WTC11 (cell line): ENCODE data around the gene ACOT2. TPM values are rescaled to one million over a fixed set of nuclear protein-coding genes. Genes with fewer than 3 reads are reported as not detected.

ENCODE experiments used
- ATAC-seq: fragments of 200-7000 bp; cut with Tn5 transposase; 2 replicates; pipeline ENCODE4 v1.10.0; 2021; ENCODE audit warnings: mild to moderate bottlenecking, moderate library complexity
- CTCF ChIA-PET: fragments of 300-600 bp; sonication (Branson Sonifier 250); formaldehyde crosslinking; loops from one replicate; lab custom pipeline; 2021; ENCODE audit warnings: antibody characterized with exemption; lab: Charles Lee
- POLR2A ChIA-PET: fragments of 350-600 bp; sonication (Branson Sonifier 250); formaldehyde crosslinking; loops from one replicate; lab custom pipeline; 2021; ENCODE audit warnings: antibody characterized with exemption; lab: Charles Lee
- DNase-seq: peaks from one replicate; pipeline ENCODE4 v3.0.0; 2021; ENCODE audit warnings: low spot score
- H3K27ac Mint-ChIP-seq: 2 replicates; pipeline ENCODE4 v1.8.0; 2021; ENCODE audit warnings: mixed read lengths
- H3K27me3 Mint-ChIP-seq: 2 replicates; pipeline ENCODE4 v1.8.0; 2021; ENCODE audit warnings: low read depth, mild to moderate bottlenecking, moderate library complexity, mixed read lengths
- H3K36me3 Mint-ChIP-seq: 2 replicates; pipeline ENCODE4 v1.8.0; 2021; ENCODE audit warnings: mixed read lengths
- H3K4me1 Mint-ChIP-seq: 2 replicates; pipeline ENCODE4 v1.8.0; 2022; ENCODE audit warnings: mixed read lengths
- H3K4me3 Mint-ChIP-seq: 2 replicates; pipeline ENCODE4 v1.8.0; 2021; ENCODE audit warnings: mild to moderate bottlenecking, moderate library complexity, mixed read lengths
- H3K9me3 Mint-ChIP-seq: 2 replicates; pipeline ENCODE4 v1.8.0; 2021; ENCODE audit warnings: mixed read lengths
- AFF4 ChIP-seq: sonication (generic); formaldehyde crosslinking; IDR thresholded peaks from 2 replicates; pipeline ENCODE4 v1.8.1; 2023; ENCODE audit warnings: mild to moderate bottlenecking, missing genetic modification reagents, borderline replicate concordance
- E2F4 ChIP-seq: sonication (generic); formaldehyde crosslinking; IDR thresholded peaks from 2 replicates; pipeline ENCODE4 v1.8.1; 2022; ENCODE audit warnings: low read depth, mild to moderate bottlenecking, moderate library complexity, missing genetic modification reagents, borderline replicate concordance
- EMX1 ChIP-seq: fragments of 250-450 bp; sonication (Bioruptor Pico); IDR thresholded peaks from 2 replicates; pipeline ENCODE4 v1.8.0; 2021; ENCODE audit warnings: mild to moderate bottlenecking
- FOXK1 ChIP-seq: sonication (generic); formaldehyde crosslinking; IDR thresholded peaks from 2 replicates; pipeline ENCODE4 v1.8.0; 2022; ENCODE audit warnings: mild to moderate bottlenecking, moderate library complexity, missing genetic modification reagents
- FOXP1 ChIP-seq: sonication (generic); formaldehyde crosslinking; IDR thresholded peaks from 2 replicates; pipeline ENCODE4 v1.8.0; 2022; ENCODE audit warnings: missing genetic modification reagents, mild to moderate bottlenecking, moderate library complexity, borderline replicate concordance
- HMGA2 ChIP-seq: fragments of 250-450 bp; sonication (Bioruptor Pico); IDR thresholded peaks from 2 replicates; pipeline ENCODE4 v1.4.0; 2021; ENCODE audit warnings: mild to moderate bottlenecking, moderate library complexity
- MLX ChIP-seq: sonication (generic); formaldehyde crosslinking; IDR thresholded peaks from 2 replicates; pipeline ENCODE4 v1.8.1; 2023; ENCODE audit warnings: mild to moderate bottlenecking, missing genetic modification reagents, moderate library complexity
- MYBL2 ChIP-seq: sonication (generic); formaldehyde crosslinking; IDR thresholded peaks from 2 replicates; pipeline ENCODE4 v1.8.1; 2023; ENCODE audit warnings: mild to moderate bottlenecking, moderate library complexity, missing genetic modification reagents
- NFYB ChIP-seq: sonication (generic); formaldehyde crosslinking; conservative IDR thresholded peaks from 2 replicates; pipeline ENCODE4 v1.8.0; 2022; ENCODE audit warnings: low read depth, missing genetic modification reagents
- TEAD1 ChIP-seq: sonication (generic); formaldehyde crosslinking; IDR thresholded peaks from 2 replicates; pipeline ENCODE4 v1.8.0; 2022; ENCODE audit warnings: mild to moderate bottlenecking, missing genetic modification reagents
- TEAD4 ChIP-seq: sonication (generic); formaldehyde crosslinking; IDR thresholded peaks from 2 replicates; pipeline ENCODE4 v1.8.0; 2022; ENCODE audit warnings: mild to moderate bottlenecking, missing genetic modification reagents
- USF1 ChIP-seq: sonication (generic); formaldehyde crosslinking; IDR thresholded peaks from 2 replicates; pipeline ENCODE4 v1.8.0; 2022; ENCODE audit warnings: mild to moderate bottlenecking, missing genetic modification reagents
- ZNF219 ChIP-seq: sonication (generic); formaldehyde crosslinking; IDR thresholded peaks from 2 replicates; pipeline ENCODE4 v1.8.0; 2023; ENCODE audit warnings: missing genetic modification reagents, mild to moderate bottlenecking, borderline replicate concordance
- ZNF232 ChIP-seq: sonication (generic); formaldehyde crosslinking; IDR thresholded peaks from 2 replicates; pipeline ENCODE4 v1.8.0; 2022; ENCODE audit warnings: mild to moderate bottlenecking, missing genetic modification reagents
- ZNF263 ChIP-seq: sonication (generic); formaldehyde crosslinking; IDR thresholded peaks from 2 replicates; pipeline ENCODE4 v1.8.1; 2022; ENCODE audit warnings: low read depth, mild to moderate bottlenecking, moderate library complexity, missing genetic modification reagents
- total RNA-seq: library from RNA; stranded (reverse); gene quantifications from 3 replicates; pipeline ENCODE4 v1.2.3, GENCODE V29; 2021
- TF ChIP-seq, protein P1 (sequence below): sonication (generic); formaldehyde crosslinking; IDR thresholded peaks from 2 replicates; pipeline ENCODE4 v1.8.1; 2022; ENCODE audit warnings: low read depth, missing genetic modification reagents, borderline replicate concordance
- TF ChIP-seq, protein P2 (sequence below): fragments of 250-450 bp; sonication (Bioruptor Pico); IDR thresholded peaks from 2 replicates; pipeline ENCODE4 v1.9.0; 2021; ENCODE audit warnings: mild to moderate bottlenecking
- TF ChIP-seq, protein P3 (sequence below): sonication (generic); formaldehyde crosslinking; conservative IDR thresholded peaks from 2 replicates; pipeline ENCODE4 v1.8.1; 2023; ENCODE audit warnings: mild to moderate bottlenecking, low read depth, missing genetic modification reagents, moderate library complexity

ACOT2 gene
- total RNA-seq, 1 experiment from 2014 or later, result 13.7 TPM

- Mint-ChIP-seq H3K9me3 (no peaks in the 10 kb centered on the region), H3K36me3 (no peaks in the 10 kb centered on the region), H3K27me3 (no peaks in the 10 kb centered on the region; the same call in 1 of the 2 replicates), H3K4me1 (peaks cover 15% of the 10 kb centered on the region)
- ChIA-PET POLR2A (interaction anchor here (0.8 kb wide), 1 partner anchor 14 kb away, joined by 3 read pairs; no protein-coding TSS in a partner anchor), CTCF (interaction anchor here (0.6 to 5.8 kb wide), 4 partner anchors 10 to 226 kb away, joined by 3 to 46 read pairs (median 8); no protein-coding TSS in a partner anchor)
- ATAC-seq, result no peak
- DNase-seq, result no peak
- TF ChIP-seq, protein P1, sequence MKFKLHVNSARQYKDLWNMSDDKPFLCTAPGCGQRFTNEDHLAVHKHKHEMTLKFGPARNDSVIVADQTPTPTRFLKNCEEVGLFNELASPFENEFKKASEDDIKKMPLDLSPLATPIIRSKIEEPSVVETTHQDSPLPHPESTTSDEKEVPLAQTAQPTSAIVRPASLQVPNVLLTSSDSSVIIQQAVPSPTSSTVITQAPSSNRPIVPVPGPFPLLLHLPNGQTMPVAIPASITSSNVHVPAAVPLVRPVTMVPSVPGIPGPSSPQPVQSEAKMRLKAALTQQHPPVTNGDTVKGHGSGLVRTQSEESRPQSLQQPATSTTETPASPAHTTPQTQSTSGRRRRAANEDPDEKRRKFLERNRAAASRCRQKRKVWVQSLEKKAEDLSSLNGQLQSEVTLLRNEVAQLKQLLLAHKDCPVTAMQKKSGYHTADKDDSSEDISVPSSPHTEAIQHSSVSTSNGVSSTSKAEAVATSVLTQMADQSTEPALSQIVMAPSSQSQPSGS (CRISPR knock-in tag), result no peak
- TF ChIP-seq AFF4 (CRISPR knock-in tag) (no peak), EMX1 (CRISPR knock-in tag) (no peak), ZNF219 (no peak), TEAD4 (CRISPR knock-in tag) (no peak), TEAD1 (CRISPR knock-in tag) (no peak), MYBL2 (CRISPR knock-in tag) (no peak), ZNF263 (no peak), MLX (CRISPR knock-in tag) (no peak), NFYB (CRISPR knock-in tag) (no peak), E2F4 (no peak), ZNF232 (CRISPR knock-in tag) (no peak), USF1 (CRISPR knock-in tag) (no peak), FOXK1 (CRISPR knock-in tag) (no peak), HMGA2 (CRISPR knock-in tag) (no peak), FOXP1 (CRISPR knock-in tag) (no peak)
- TF ChIP-seq, protein P2, sequence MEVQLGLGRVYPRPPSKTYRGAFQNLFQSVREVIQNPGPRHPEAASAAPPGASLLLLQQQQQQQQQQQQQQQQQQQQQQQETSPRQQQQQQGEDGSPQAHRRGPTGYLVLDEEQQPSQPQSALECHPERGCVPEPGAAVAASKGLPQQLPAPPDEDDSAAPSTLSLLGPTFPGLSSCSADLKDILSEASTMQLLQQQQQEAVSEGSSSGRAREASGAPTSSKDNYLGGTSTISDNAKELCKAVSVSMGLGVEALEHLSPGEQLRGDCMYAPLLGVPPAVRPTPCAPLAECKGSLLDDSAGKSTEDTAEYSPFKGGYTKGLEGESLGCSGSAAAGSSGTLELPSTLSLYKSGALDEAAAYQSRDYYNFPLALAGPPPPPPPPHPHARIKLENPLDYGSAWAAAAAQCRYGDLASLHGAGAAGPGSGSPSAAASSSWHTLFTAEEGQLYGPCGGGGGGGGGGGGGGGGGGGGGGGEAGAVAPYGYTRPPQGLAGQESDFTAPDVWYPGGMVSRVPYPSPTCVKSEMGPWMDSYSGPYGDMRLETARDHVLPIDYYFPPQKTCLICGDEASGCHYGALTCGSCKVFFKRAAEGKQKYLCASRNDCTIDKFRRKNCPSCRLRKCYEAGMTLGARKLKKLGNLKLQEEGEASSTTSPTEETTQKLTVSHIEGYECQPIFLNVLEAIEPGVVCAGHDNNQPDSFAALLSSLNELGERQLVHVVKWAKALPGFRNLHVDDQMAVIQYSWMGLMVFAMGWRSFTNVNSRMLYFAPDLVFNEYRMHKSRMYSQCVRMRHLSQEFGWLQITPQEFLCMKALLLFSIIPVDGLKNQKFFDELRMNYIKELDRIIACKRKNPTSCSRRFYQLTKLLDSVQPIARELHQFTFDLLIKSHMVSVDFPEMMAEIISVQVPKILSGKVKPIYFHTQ (CRISPR knock-in tag), result no peak
- TF ChIP-seq, protein P3, sequence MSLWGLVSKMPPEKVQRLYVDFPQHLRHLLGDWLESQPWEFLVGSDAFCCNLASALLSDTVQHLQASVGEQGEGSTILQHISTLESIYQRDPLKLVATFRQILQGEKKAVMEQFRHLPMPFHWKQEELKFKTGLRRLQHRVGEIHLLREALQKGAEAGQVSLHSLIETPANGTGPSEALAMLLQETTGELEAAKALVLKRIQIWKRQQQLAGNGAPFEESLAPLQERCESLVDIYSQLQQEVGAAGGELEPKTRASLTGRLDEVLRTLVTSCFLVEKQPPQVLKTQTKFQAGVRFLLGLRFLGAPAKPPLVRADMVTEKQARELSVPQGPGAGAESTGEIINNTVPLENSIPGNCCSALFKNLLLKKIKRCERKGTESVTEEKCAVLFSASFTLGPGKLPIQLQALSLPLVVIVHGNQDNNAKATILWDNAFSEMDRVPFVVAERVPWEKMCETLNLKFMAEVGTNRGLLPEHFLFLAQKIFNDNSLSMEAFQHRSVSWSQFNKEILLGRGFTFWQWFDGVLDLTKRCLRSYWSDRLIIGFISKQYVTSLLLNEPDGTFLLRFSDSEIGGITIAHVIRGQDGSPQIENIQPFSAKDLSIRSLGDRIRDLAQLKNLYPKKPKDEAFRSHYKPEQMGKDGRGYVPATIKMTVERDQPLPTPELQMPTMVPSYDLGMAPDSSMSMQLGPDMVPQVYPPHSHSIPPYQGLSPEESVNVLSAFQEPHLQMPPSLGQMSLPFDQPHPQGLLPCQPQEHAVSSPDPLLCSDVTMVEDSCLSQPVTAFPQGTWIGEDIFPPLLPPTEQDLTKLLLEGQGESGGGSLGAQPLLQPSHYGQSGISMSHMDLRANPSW (CRISPR knock-in tag), result no peak
- TF ChIP-seq, all 79 proteins: peak for 0
- no peak overlapping the region for H3K27ac Mint-ChIP-seq
- H3K4me3 Mint-ChIP-seq, result no peak overlapping the region
Measured at GRCh38 chr14:73521229-73521628, 47.8 kb upstream of the ACOT2 start.
